IPS-18a (cell line): ENCODE measurements around the gene BCL2L13.
A peak's percentile ranks its signal among the peaks of the same experiment; 100 is the strongest.

Experiments used
- H3K27ac ChIP-seq: one replicate; pipeline ENCODE4 v1.5.1; 2013; ENCODE audit warnings: low read length
- H3K27me3 ChIP-seq: one replicate; pipeline ENCODE4 v1.6.1; 2013; ENCODE audit warnings: mild to moderate bottlenecking, low read length; ENCODE audit not compliant: control insufficient read depth, insufficient read depth
- H3K36me3 ChIP-seq: one replicate; pipeline ENCODE4 v1.6.1; 2013; ENCODE audit warnings: low read depth, low read length; ENCODE audit not compliant: control insufficient read depth
- H3K4me1 ChIP-seq: one replicate; pipeline ENCODE4 v1.6.1; 2013; ENCODE audit warnings: low read depth, low read length; ENCODE audit not compliant: control insufficient read depth
- H3K4me3 ChIP-seq: one replicate; pipeline ENCODE4 v1.5.1; 2013; ENCODE audit warnings: low read length
- H3K9ac ChIP-seq: one replicate; pipeline ENCODE4 v1.6.1; 2013; ENCODE audit warnings: mild to moderate bottlenecking, low read length, moderate library complexity
- H3K9me3 ChIP-seq: one replicate; pipeline ENCODE4 v1.6.1; 2013; ENCODE audit warnings: low read depth, low read length; ENCODE audit not compliant: control insufficient read depth

BCL2L13 gene, protein sequence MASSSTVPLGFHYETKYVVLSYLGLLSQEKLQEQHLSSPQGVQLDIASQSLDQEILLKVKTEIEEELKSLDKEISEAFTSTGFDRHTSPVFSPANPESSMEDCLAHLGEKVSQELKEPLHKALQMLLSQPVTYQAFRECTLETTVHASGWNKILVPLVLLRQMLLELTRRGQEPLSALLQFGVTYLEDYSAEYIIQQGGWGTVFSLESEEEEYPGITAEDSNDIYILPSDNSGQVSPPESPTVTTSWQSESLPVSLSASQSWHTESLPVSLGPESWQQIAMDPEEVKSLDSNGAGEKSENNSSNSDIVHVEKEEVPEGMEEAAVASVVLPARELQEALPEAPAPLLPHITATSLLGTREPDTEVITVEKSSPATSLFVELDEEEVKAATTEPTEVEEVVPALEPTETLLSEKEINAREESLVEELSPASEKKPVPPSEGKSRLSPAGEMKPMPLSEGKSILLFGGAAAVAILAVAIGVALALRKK

DNA sequence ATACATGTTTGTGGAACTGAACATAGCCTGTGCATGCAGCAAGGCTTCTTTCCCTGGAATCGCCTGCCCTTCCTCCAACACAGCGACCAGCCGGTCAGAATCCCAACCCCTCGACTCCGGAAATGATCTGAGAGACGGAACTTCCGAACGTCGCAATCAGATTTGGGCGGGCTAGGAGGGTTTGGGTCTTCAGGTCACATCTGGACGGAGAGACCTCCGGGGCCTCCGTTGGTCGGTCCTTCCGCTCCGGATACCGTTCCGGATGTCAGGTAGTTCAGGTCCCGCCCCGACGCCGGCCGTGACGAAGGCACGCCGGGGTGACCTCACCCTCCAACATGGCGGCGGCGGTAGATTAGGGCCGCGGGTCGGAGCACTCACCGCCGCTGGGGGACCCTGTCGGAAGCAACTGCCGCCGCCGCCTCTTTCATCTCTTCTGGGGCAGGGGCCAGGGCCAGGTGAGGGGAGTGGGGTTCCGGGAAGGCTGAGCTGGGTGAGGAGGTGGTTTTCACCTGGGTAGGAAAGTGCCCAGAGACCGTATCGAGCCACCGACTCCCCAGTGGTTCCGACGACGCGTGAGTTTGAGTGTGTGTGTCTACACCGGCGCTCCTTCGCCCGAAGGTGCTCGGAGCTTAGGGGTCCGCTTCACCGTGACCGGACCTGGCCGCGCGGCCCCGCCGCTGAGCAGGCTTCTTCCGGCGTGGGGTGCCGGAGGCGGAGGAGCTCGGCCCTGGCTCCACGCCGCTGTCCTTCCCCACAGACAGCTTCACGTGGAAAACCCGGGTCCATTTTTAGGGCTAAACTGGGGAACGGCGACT is at the start of gene BCL2L13:
TSS of gene BCL2L13 (plus strand) at position 326 of the 815 bp plus-strand sequence. CDS start 16,955 bp downstream, outside the sequence.
- Histone ChIP-seq H3K36me3 (no peaks in the 10 kb centered on the region), H3K9ac (peak within 1 kb of the TSS; percentile 95), H3K9me3 (no peaks in the 10 kb centered on the region), H3K27ac (peak within 1 kb of the TSS; percentile 88), H3K4me3 (peak within 1 kb of the TSS; percentile 96), H3K4me1 (peaks cover 5% of the 10 kb centered on the region), H3K27me3 (no peaks in the 10 kb centered on the region)

DNA sequence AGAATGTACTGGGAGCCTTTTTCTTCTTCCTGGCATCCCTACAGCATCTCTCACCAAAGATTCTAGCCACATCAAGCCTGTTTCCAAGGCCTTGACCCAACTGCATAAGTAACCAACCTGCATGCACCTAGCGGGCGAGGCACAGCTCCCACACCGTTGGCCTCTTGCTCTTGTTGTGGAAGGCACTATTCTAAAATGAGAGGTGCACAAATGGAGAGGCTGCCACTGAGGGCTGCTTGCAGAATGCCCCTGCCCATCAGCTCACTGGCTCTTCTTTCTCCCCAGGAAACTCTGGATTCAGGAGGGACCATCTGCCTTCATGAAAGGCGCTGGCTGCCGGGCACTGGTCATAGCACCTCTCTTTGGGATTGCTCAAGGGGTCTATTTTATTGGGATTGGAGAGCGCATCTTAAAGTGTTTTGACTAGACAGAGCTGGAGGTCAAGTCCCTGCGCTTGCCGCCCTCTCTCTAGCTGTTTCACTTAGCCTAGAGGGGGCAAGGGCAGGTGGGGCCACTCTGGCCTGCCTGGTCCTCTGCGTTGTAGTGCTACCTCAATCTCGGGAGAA is 48.7 kb upstream of the BCL2L13 start:
- H3K27ac ChIP-seq, result no peak overlapping the region
- no peaks in the 10 kb centered on the region for H3K27me3 ChIP-seq
- no peak overlapping the region for H3K4me3 ChIP-seq
- H3K9ac ChIP-seq, result no peak overlapping the region
- peaks cover 40% of the 10 kb centered on the region for H3K36me3 ChIP-seq
- no peaks in the 10 kb centered on the region for H3K9me3 ChIP-seq
- no peaks in the 10 kb centered on the region for H3K4me1 ChIP-seq

DNA sequence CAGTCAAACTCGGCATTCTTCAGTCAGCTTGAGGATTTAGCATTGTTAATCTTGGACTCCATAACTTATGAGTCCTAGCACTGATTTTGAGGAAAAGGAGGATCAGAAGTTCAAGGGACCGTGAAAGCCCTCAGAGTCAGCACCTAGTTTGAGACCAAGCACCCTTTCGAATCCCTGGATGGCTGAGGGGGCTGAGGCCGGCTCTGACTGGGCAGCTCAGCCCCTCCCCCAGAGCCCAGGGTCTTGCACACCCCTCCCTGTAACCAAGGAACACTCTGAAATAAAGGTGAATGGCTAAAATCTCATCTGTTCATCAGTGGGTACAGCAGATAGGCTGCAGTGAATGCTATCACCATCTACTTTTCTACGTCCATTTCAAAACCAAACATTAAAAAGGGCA is 48.0 kb upstream of the BCL2L13 start:
- H3K27ac ChIP-seq, result no peak overlapping the region
- H3K4me3 ChIP-seq, result no peak overlapping the region
- H3K36me3 ChIP-seq, result peaks cover 40% of the 10 kb centered on the region

DNA sequence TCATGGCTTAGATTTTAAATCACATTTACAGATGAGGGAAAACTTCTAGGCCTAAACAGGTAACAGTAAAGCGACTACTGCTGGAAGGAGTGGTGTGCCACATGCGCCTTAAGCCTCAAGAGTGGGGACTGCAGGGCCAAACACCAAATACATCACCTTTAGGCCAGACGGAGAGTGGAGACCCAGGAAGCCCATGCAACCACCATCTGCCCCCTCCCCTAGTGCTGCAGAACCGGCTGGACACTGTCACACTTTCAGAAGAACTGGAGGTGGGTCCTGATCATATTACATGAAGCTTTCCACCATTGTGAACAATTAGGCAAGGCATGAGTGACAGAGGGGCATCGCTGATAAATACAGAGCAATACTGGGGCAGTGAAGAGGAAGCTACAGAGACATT is 46.4 kb upstream of the BCL2L13 start:
- Histone ChIP-seq H3K36me3 (peaks cover 52% of the 10 kb centered on the region), H3K4me3 (no peak overlapping the region), H3K27me3 (no peaks in the 10 kb centered on the region), H3K27ac (no peak overlapping the region), H3K9me3 (no peaks in the 10 kb centered on the region), H3K9ac (no peak overlapping the region), H3K4me1 (no peaks in the 10 kb centered on the region)

More for the DNA sequence above, 48.0 kb upstream of the BCL2L13 start:
- no peaks in the 10 kb centered on the region for H3K9me3 ChIP-seq
- H3K9ac ChIP-seq, result no peak overlapping the region
- H3K4me1 ChIP-seq, result no peaks in the 10 kb centered on the region
- no peaks in the 10 kb centered on the region for H3K27me3 ChIP-seq

DNA sequence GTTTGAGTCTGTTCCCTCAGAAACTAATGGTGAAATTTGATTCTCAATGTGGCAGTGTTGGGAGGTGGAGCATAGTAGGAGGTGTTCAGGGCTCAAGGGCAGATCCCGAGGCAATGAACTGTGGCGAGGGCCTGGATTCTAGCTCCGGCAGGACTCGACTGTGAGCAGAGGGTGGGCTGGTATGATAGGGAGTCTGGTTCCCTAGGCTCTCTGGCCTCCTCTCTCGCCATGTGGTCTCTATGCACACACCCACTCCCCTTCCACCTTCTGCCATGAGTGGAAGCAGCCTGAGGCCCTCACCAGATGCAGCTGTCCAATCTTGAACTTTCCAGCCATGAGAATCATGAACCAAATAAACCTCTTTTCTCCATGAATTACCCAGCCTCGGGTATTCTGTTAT is 42.3 kb upstream of the BCL2L13 start:
- no peak overlapping the region for H3K4me3 ChIP-seq
- no peaks in the 10 kb centered on the region for H3K9me3 ChIP-seq
- peaks cover 82% of the 10 kb centered on the region for H3K36me3 ChIP-seq
- H3K4me1 ChIP-seq, result no peaks in the 10 kb centered on the region
- H3K27me3 ChIP-seq, result no peaks in the 10 kb centered on the region
- no peak overlapping the region for H3K9ac ChIP-seq
- H3K27ac ChIP-seq, result no peak overlapping the region

DNA sequence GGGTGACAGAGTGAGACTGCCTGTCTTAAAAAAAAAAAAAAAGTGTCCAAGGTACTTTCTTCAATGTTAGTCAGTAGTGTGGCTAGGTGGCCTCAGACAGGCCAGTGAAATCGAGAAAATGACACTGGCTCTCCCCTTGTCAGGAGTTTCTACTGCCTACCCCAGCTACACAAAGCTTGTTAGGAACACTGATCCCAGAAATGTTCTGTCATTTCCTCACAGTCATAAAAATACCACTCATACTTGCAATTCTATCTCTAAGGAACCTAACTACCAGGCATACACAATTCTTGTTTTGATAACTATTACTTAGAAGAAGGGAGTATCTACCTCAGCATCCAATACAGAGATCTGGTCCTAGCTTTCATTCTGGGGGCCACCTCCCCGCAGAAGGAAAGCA is 41.3 kb upstream of the BCL2L13 start:
- H3K9me3 ChIP-seq, result no peaks in the 10 kb centered on the region
- H3K4me1 ChIP-seq, result no peaks in the 10 kb centered on the region
- H3K36me3 ChIP-seq, result peaks cover 77% of the 10 kb centered on the region
- no peaks in the 10 kb centered on the region for H3K27me3 ChIP-seq
- no peak overlapping the region for H3K27ac ChIP-seq
- H3K9ac ChIP-seq, result no peak overlapping the region
- H3K4me3 ChIP-seq, result no peak overlapping the region

DNA sequence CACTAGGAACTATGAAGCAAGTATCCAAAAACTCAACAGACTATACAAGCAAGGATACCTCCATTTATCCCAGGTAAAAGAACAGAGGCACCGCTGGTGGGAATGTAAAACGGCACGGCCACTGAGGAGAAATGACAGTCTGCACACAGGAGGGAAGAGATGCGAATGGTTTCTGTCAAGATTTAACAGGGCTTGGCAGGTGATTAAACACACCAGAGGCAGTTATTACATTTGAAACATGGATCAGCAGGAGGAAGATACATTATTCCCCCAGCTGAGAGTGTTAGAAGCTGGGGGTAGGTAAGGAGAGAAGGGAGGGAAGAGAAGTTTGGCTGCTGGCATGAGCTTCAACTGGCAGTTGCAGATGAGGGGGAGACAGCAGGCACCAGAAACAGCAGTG is 40.2 kb upstream of the BCL2L13 start:
- H3K9ac ChIP-seq, result no peak overlapping the region
- H3K4me1 ChIP-seq, result no peaks in the 10 kb centered on the region
- H3K4me3 ChIP-seq, result no peak overlapping the region
- H3K27me3 ChIP-seq, result no peaks in the 10 kb centered on the region
- peaks cover 67% of the 10 kb centered on the region for H3K36me3 ChIP-seq
- H3K27ac ChIP-seq, result no peak overlapping the region
- H3K9me3 ChIP-seq, result no peaks in the 10 kb centered on the region

DNA sequence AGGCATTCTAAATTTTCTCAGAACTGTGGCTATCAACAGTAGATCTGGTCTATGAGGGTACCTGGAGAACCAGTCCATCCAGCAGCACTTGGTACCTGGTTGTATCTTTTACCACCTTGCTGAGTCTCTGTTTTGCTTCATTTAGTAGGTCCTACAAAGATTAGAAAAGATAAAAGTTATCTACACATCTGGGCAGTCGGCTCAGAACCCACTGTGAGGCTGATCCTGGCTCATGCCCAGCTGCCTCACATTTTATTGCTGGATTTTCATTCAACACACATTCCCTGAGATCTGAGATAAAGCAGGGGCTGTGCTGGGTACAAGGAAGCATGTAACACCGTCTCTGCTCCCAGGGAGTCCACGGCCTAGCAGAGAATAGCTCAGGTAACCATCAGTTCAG is 37.5 kb upstream of the BCL2L13 start:
- Histone ChIP-seq H3K36me3 (peaks cover 51% of the 10 kb centered on the region), H3K27me3 (no peaks in the 10 kb centered on the region), H3K4me3 (no peak overlapping the region), H3K27ac (no peak overlapping the region), H3K9ac (no peak overlapping the region), H3K9me3 (no peaks in the 10 kb centered on the region), H3K4me1 (no peaks in the 10 kb centered on the region)

DNA sequence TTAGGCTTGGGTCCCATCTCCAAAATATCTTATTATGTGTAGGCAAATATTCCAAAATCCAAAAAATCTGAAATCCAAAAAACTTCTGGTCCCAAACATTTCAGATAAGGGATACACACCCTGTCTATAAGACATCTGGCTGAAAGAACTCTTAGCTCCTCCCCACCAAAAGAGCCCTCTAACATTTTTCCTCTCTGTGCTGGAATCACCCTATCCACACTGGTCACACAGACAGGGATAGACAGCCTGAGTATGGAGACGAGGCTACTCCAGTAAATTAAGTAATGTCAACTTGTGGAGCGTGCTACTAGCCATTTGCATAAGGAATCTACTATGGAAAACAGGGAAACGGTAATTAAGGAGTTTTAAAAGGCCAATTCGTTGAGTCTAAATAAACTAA is 34.9 kb upstream of the BCL2L13 start:
- no peak overlapping the region for H3K4me3 ChIP-seq
- H3K9ac ChIP-seq, result no peak overlapping the region
- no peaks in the 10 kb centered on the region for H3K9me3 ChIP-seq
- H3K27ac ChIP-seq, result no peak overlapping the region
- no peaks in the 10 kb centered on the region for H3K27me3 ChIP-seq
- peaks cover 43% of the 10 kb centered on the region for H3K36me3 ChIP-seq
- no peaks in the 10 kb centered on the region for H3K4me1 ChIP-seq

DNA sequence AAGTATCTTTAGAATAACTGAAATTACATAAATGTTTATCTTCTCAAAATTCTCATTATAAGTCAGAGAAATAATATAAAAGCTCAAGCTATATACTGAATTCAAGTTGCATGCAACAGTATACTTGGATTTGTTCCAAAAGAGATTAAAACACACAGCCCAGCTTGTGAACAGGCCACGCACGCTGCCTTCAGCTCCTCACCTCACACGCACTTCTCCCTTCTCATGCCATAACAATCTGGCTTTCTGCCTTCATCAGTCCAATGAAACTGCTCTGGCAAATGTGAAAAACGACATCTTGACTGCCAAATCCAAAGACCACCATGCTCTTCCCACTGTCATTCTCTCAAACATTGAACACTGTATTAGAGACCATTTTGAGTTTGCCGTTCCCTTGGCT is 32.1 kb upstream of the BCL2L13 start:
- Histone ChIP-seq H3K9ac (no peak overlapping the region), H3K27ac (no peak overlapping the region), H3K27me3 (no peaks in the 10 kb centered on the region), H3K4me3 (no peak overlapping the region), H3K36me3 (peaks cover 32% of the 10 kb centered on the region), H3K9me3 (no peaks in the 10 kb centered on the region), H3K4me1 (no peaks in the 10 kb centered on the region)

DNA sequence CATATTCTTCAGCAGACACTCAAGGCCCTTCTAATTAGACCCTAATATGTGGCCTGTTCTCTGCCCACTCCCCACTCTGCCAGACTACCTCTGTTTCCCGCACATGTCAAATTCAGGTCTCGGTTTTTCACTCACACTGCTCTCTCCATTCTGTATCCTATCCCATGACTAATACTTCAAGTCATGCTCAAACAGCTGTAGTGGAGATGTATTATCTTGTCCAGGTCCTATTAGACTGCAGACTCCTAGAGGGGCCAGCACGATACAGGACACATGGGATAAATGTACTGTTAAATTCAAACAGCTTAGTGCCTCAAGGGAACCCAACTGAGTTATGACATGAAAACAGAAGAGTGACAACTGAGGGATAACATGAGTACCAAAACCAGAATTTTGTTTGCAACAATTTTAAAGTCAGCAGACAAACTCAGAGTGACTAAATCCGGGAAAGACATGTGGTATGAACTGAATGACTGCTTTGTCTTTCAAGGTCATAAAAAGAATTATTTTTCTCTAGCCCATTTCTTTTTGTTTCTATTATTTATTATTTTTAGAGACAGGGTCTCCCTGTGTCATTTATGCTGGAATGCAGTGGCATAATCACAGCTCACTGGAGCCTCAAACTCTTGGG is 30.6 kb upstream of the BCL2L13 start:
- Histone ChIP-seq H3K9ac (no peak overlapping the region), H3K9me3 (no peaks in the 10 kb centered on the region), H3K4me1 (no peaks in the 10 kb centered on the region), H3K4me3 (no peak overlapping the region), H3K36me3 (peaks cover 46% of the 10 kb centered on the region), H3K27ac (no peak overlapping the region), H3K27me3 (no peaks in the 10 kb centered on the region)
